AG09319 (cell line): ENCODE data around the gene PDE9A.

Experiments used
- DNase-seq: peaks from one replicate; pipeline ENCODE4 v3.0.0-alpha.2; 2010; ENCODE audit warnings: low read depth; ENCODE audit errors: extremely low read depth
- TF ChIP-seq, protein P1 (sequence below): IDR thresholded peaks from 2 replicates; pipeline ENCODE4 v1.5.1; 2011; ENCODE audit warnings: low read depth, mild to moderate bottlenecking, inconsistent platforms, low read length, moderate library complexity

PDE9A gene

DNA sequence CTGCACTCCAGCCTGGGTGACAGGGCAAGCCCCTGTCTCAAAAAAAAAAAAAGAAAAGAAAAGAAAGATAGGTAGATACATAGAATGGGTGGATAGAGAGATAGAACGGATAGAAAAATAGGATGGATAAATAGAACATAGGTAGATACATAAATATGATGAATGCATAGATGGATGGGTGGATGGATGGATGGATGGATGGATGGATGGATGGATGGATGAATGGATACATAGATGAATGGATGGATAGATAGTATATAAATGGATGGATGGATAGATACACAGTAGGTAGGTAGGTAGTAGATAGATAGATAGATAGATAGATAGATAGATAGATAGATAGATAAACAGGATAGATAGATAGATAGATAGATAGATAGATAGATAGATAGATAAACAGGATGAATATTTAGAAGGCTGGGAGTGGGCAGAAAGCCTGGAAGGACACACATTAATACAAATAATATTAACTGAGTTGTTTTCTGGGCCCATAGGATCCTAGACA lies 87.0 kb downstream of the PDE9A start:
- no peak for DNase-seq
- TF ChIP-seq, protein P1, sequence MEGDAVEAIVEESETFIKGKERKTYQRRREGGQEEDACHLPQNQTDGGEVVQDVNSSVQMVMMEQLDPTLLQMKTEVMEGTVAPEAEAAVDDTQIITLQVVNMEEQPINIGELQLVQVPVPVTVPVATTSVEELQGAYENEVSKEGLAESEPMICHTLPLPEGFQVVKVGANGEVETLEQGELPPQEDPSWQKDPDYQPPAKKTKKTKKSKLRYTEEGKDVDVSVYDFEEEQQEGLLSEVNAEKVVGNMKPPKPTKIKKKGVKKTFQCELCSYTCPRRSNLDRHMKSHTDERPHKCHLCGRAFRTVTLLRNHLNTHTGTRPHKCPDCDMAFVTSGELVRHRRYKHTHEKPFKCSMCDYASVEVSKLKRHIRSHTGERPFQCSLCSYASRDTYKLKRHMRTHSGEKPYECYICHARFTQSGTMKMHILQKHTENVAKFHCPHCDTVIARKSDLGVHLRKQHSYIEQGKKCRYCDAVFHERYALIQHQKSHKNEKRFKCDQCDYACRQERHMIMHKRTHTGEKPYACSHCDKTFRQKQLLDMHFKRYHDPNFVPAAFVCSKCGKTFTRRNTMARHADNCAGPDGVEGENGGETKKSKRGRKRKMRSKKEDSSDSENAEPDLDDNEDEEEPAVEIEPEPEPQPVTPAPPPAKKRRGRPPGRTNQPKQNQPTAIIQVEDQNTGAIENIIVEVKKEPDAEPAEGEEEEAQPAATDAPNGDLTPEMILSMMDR = no peak

DNA sequence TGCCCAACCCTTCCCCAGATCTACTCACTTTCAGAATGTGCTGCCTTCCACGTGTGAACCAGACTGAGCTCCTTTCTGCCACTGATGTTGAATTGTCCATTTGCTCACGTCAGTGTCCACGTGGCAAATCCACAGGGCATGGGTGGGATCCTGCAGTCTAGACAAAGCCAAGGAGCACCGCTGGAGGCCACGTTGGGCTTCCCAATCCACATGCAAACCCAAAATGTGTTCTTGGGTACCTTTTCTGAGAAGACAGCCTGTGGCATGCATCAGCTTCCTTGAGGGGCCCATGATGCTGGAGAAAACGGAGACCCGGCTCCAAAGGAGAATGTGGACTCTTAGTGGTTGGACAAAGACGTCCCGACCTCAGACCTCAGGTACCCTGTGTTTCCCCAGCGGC lies 87.6 kb downstream of the PDE9A start:
- DNase-seq = no peak
- TF ChIP-seq, protein P1 = no peak

DNA sequence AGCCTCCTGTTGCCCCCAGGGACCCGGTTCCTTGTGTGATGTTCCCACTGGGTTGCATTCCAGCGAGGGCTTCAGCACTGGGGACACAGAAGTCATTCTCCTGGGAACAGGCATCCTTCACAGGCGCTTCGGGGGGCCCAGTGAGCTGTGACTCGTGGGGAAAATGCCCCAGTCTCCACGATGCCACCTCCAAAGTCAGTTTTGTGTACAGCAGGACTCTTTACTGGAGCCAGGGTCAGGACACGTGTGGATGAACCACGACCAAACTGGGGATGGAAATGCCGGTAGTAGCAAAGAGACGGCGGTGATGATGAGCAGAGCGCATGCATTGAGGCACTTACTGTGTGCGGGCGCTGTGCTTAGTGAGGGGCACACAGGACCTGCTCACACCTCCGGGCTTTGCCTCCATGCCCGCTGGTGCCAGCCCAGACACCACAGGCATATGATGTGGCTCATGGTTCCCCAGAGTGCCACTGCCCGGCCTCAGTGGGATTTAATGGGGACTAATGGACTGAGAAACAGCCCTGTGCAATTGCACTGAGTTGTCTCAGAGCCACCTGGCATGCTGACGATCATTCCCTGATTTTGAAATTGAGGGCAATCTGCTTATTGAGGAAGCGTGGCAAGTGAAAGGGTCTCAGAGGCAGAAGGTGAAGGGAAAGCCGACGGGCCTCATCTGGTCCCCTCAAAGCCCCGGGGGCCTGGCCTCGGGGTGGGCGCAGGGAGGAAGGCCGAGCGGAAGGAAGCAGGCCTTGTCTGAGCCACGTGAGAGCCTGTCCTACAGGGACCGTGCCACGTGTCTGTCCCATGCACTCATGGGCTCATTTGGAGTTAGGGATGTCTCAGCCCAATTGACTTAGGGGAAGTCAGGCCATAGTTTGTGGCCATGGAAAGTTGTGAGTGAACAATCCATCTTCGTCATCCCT lies 91.4 kb downstream of the PDE9A start:
- DNase-seq = no peak
- TF ChIP-seq, protein P1 = no peak

DNA sequence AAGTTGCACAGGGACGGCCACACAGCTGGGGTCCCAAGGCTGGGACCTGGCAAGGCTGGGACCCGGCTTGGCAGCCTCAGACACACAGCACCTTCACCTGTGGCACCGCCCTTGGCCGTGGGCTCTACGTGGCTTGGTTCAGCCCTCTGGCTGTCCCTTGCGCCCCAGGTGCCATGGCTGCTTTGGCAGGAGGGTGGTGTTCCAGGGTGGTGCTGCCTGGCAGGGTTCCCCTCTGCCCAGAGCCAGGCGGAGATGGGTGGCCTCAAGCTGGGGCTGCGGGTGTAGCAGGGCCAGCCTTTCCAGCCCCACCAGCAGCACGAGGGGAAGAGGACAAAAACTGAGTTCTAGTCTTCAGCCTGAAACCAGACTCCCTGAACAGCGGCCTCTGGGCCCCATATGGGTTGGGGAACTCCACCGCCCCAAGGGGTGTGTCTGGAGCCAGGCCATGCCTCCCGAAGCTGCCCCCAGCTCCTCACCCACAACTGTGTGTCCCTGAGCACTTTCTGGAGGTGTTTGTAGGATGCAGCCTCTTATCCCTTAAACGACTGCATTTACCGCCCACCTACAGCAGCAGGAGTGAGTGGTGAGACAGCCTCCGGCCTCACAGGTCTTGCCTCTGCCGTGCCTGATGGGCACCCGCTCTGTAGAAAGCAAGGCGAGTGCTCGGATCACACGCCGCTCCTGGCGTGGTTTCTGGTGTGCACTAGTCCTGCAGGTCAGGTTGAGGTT lies 92.3 kb downstream of the PDE9A start:
- DNase-seq = no peak

DNA sequence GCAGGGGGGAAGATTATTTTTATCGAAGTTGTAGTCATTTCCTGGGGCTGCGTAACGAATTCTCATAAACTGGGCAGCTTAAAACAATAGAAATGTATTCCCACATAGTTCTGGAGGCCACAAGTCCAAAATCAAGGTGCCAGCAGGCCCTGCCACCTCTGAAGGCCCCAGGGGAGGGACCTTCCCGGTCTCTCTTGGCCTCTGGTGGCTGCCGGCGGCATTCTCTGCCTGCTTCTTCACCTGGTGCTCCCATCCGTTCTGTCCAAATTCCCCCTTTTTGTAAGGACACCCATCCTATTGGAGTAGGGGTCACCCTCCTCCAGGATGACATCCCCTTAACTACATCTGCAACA lies 92.8 kb downstream of the PDE9A start:
- DNase-seq = no peak
- TF ChIP-seq, protein P1 = no peak

More for the DNA sequence above, 92.3 kb downstream of the PDE9A start:
- TF ChIP-seq, protein P1 = no peak

DNA sequence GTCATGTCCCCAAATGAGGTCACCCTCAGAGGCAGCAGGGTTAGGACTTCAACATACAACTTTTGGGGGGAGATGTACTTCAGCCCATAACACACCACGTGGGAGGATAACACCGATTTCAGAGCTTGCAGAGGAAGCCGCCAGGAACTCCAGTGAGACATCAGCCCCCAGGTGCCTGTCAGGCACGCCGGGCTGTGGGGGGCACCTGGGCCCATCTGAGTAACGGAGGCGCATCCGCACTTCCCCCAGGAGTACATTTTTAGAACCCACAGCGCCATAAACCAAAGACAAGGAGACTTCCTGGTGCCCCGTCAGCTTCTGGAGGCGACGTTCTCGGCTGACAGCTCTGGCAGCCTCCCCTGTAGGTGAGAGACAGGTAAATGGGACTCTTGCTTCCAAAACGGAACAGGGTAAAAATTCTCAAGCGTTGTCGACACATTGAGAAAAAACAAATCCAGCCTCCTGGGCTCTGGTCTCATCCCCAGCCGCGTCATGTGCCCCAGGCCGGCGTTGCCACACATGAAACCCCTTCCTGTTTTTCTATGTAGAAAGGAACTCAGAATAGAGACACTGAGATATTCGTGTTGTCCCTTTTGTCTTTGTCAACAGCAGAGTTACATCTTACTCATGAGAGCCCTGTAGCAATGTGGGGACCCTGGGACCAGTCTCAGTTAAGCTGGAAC lies 93.3 kb downstream of the PDE9A start:
- TF ChIP-seq, protein P1 = no peak

DNA sequence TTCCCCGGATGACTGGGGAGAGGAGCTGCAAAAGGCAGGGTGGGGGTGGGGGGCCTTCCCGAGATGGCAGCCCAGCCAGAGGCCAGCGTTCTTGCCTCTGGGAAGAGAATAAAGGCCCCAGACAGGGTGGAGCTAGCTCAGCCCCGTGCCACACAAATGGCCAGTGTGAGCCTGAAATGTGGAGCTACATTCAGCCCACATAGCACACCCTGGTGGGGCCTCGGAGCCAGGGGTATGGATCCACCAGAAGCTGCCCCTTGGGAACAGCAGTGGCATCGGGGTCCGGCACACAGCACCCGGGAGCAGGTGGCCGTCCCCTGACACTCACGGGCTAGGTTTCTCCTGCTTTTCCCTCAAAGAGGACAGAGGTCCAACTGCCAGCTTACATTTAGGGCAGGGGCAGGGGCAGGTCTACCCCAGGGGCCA lies 93.9 kb downstream of the PDE9A start:
- TF ChIP-seq, protein P1 = no peak
- no peak for DNase-seq

More for the DNA sequence above, 93.3 kb downstream of the PDE9A start:
- DNase-seq = no peak
